Fibroblast of mammary gland (primary cell): ENCODE results near the gene ARHGAP6.
A peak's percentile ranks its signal among the peaks of the same experiment; 100 is the strongest.

Source experiments
- DNase-seq: peaks from one replicate; pipeline ENCODE4 v3.0.0-alpha.2; 2010; ENCODE audit warnings: low read depth
- H3K4me3 ChIP-seq: 2 replicates; pipeline ENCODE4 v1.5.1; 2011; ENCODE audit warnings: low read depth, mild to moderate bottlenecking, low read length, moderate library complexity; ENCODE audit not compliant: control insufficient read depth
- CTCF ChIP-seq: conservative IDR thresholded peaks from 2 replicates; pipeline ENCODE4 v1.5.1; 2011; ENCODE audit warnings: low read depth, low read length, inconsistent platforms; ENCODE audit not compliant: control insufficient read depth, insufficient read depth

ARHGAP6 gene

DNA sequence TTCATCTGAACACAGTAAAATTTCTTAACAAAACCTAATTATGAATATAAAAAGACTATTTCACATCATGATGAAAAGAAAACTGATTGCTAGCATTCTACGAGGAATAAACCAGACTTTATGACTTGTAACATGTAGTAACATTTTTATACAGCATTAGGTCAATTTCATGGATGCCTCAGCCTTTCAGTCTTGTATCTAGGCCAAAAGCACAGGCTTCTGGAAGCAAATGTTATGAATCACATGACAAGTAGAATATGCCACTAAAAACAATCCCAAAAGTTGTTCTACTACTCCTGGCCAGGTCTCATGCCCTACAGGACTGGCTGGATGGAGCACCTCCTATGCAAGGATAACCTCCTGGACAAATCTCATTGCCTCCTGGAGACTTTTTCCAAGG lies 101.2 kb downstream of the ARHGAP6 start:
- no peak for TF ChIP-seq CTCF
- DNase-seq, result peak; percentile 25
- H3K4me3 ChIP-seq, result no peak overlapping the region

DNA sequence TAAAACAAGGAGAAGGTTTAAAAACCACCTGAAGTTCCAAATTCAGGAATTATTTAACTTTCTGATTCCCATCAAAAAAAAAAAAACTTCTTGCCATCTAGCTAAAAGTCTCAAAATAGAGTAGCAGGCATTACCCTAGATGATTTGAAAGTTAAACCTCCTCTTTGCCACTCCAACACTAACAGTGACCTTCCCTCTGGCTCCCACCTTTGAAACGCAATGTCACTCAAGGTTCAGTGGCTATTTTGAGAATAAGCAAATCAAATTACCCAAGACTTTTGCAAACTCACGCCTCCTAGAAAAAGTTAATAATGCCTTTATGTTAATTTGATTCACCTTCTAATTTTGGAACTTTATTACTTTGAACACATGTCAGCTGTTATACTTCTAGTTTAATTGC lies 103.2 kb downstream of the ARHGAP6 start:
- H3K4me3 ChIP-seq, result no peak overlapping the region
- DNase-seq, result no peak
- TF ChIP-seq CTCF, result no peak

GRCh38 chrX:11558972-11559371 lies 106.7 kb downstream of the ARHGAP6 start:
- peak; percentile 44 for TF ChIP-seq CTCF
- DNase-seq, result no peak
- no peak overlapping the region for H3K4me3 ChIP-seq

DNA sequence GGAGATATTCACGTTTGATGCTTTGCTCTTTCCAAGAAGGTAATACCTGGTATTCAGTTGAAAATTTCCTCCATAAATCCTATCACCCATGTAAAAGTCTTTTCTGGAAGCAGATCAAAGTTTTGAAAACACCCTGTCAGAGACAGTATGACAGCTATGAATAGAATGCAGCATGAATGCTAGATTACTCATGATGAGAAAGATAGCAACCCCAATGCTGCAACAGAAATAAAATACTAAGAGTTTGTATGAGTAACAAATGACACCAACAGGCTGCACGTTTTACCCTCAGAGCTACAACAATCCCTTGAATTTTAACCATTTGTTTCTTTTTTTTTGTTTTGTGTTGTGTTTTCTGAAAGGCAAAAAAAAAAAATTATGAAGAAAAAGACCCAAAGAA lies 108.6 kb downstream of the ARHGAP6 start:
- no peak overlapping the region for H3K4me3 ChIP-seq
- peak; percentile 78 for DNase-seq
- TF ChIP-seq CTCF, result no peak

DNA sequence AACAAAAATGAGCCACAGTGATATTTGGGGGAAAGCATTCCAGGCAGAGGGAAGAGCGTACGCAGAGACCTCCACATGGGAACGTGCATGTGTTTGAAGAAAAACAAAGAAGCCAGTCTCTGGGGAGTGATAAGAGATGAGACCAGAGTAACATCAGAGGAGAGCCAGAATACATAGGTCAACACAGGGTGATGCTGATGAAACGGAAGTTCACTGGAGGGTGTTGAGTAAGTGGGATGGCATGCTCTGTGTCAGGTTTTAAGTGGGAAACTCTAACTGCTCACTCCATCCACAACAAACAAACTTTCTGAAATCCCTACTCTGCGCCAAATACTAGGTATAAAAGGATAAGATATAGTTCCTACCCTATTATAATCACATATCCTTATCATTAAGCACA lies 110.0 kb downstream of the ARHGAP6 start:
- peak; percentile 72 for DNase-seq
- no peak for TF ChIP-seq CTCF
- no peak overlapping the region for H3K4me3 ChIP-seq

- H3K4me3 ChIP-seq, result no peak overlapping the region
- TF ChIP-seq CTCF, result no peak
- no peak for DNase-seq
Observed at GRCh38 chrX:11553594-11553993, 112.1 kb downstream of the ARHGAP6 start.

- no peak overlapping the region for H3K4me3 ChIP-seq
- no peak for TF ChIP-seq CTCF
- peak; percentile 21 for DNase-seq
Observed at GRCh38 chrX:11551151-11551550, 114.6 kb downstream of the ARHGAP6 start.
